Osteoblast (primary cell): ENCODE results near the gene TMEM184A. TPM values are rescaled to one million over a fixed set of nuclear protein-coding genes. Genes with fewer than 3 reads are reported as not detected.
A peak's percentile ranks its signal among the peaks of the same experiment; 100 is the strongest.

Source experiments
- DNase-seq: peaks from one replicate; pipeline ENCODE4 v3.0.0; 2011; ENCODE audit warnings: low spot score, mixed read lengths; ENCODE audit not compliant: insufficient read length; ENCODE audit errors: missing footprints
- H2AFZ ChIP-seq: 2 replicates; pipeline ENCODE4 v1.6.0; 2011; ENCODE audit warnings: mild to moderate bottlenecking, low read length
- H3K27ac ChIP-seq: 2 replicates; pipeline ENCODE4 v1.5.1; 2011; ENCODE audit warnings: mild to moderate bottlenecking, low read depth, low read length, moderate library complexity
- H3K27me3 ChIP-seq: 2 replicates; pipeline ENCODE4 v1.6.0; 2012; ENCODE audit warnings: mild to moderate bottlenecking, control low read depth, inconsistent platforms, low read length, moderate library complexity; ENCODE audit not compliant: insufficient read depth
- H3K36me3 ChIP-seq: 2 replicates; pipeline ENCODE4 v1.5.1; 2011; ENCODE audit warnings: mild to moderate bottlenecking, low read length, control low read depth, moderate library complexity; ENCODE audit not compliant: insufficient read depth
- H3K4me1 ChIP-seq: 2 replicates; pipeline ENCODE4 v1.5.1; 2011; ENCODE audit warnings: mild to moderate bottlenecking, low read length, control low read depth, moderate library complexity; ENCODE audit not compliant: insufficient read depth
- H3K4me2 ChIP-seq: 2 replicates; pipeline ENCODE4 v1.6.0; 2011; ENCODE audit warnings: mild to moderate bottlenecking, low read length; ENCODE audit not compliant: insufficient read depth
- H3K4me3 ChIP-seq: fragments of 200-600 bp; sonication (generic); 3 replicates; pipeline ENCODE4 v1.5.1; 2012; ENCODE audit warnings: mild to moderate bottlenecking, low read length, inconsistent platforms; ENCODE audit not compliant: insufficient read depth
- H3K79me2 ChIP-seq: 2 replicates; pipeline ENCODE4 v1.6.0; 2012; ENCODE audit warnings: mild to moderate bottlenecking, low read length, control low read depth, inconsistent platforms; ENCODE audit not compliant: insufficient read depth
- H3K9me3 ChIP-seq: 2 replicates; pipeline ENCODE4 v1.5.1; 2011; ENCODE audit warnings: low read depth, low read length, control low read depth
- H4K20me1 ChIP-seq: 2 replicates; pipeline ENCODE4 v1.6.0; 2012; ENCODE audit warnings: mild to moderate bottlenecking, low read length, control low read depth; ENCODE audit not compliant: insufficient read depth
- total RNA-seq: library from RNA; depleted of rRNA; stranded (reverse); fragments of >200 nt; gene quantifications from 2 replicates; pipeline ENCODE4 v1.2.3, GENCODE V29; 2012
- TF ChIP-seq, protein P1 (sequence below): IDR thresholded peaks from 2 replicates; pipeline ENCODE4 v1.5.1; 2011; ENCODE audit warnings: mild to moderate bottlenecking, low read depth, low read length, moderate library complexity; ENCODE audit errors: extremely low read depth

The TMEM184A gene
- total RNA-seq: under 0.01 TPM in 2 replicates

DNA sequence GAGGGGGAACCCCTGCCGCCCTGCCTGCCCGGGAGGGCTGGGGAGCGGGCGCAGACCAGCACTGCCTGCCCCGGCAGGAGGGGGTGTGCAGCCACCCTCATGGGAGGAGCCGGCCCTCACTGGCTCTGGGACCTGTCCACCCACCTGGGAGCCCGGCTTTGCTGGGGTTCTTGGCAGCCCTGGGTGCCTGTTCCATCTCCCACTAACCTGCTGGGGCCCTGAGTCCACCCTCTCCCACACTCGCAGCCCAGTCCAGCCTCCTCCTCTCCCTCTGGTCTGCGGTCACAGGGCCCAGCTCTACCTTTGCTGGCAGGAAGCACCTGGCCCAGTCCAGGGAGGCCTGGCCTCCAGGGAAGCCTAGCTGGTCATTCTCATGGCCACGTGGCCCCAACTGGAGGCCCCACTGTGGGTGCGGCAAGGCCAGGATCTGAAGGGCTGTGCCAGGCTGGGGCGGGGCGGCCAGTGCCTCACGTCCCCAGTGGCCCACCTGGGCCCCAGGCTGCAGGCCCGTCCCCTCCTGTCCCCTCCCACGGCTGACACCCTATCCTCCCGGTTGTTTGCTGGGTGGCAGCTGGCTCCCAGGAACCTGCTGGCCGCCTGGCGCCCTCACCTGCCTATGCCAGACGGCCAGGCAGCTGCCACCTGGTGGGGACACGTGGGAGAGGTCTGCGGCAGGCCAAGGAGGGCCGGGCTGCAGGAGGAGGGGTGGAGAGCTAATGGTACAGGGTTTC is at the start of gene TMEM184A:
Gene TMEM184A (minus strand): TSS at position 393 of the 731 bp plus-strand sequence. CDS start 721 bp downstream, outside the sequence.
- H3K36me3 ChIP-seq: no peaks in the 10 kb centered on the region
- H3K27ac ChIP-seq: no peak within 1 kb of the TSS
- TF ChIP-seq, protein P1, sequence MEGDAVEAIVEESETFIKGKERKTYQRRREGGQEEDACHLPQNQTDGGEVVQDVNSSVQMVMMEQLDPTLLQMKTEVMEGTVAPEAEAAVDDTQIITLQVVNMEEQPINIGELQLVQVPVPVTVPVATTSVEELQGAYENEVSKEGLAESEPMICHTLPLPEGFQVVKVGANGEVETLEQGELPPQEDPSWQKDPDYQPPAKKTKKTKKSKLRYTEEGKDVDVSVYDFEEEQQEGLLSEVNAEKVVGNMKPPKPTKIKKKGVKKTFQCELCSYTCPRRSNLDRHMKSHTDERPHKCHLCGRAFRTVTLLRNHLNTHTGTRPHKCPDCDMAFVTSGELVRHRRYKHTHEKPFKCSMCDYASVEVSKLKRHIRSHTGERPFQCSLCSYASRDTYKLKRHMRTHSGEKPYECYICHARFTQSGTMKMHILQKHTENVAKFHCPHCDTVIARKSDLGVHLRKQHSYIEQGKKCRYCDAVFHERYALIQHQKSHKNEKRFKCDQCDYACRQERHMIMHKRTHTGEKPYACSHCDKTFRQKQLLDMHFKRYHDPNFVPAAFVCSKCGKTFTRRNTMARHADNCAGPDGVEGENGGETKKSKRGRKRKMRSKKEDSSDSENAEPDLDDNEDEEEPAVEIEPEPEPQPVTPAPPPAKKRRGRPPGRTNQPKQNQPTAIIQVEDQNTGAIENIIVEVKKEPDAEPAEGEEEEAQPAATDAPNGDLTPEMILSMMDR: no peak

DNA sequence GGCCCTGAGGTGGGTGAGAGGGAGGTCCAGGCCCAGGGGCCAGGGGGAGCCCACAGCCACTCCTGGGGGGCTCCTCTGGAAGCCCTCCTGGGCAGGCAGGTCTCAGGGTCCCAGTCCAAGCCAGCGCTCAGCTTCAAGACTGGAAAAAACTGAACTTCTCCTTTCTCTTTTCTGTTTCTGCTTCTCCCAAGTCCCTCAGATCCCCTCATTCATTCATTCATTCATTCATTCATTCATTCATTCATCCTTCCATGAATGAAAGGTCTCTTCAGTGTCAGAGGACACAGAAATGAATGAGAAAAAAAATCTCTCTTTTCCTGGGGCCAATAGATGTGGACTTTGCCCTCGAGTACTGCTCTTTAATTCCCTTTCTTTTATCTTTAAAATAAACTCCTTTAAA is 48.4 kb upstream of the TMEM184A start:
- Histone ChIP-seq H3K27me3 (peaks cover 43% of the 10 kb centered on the region), H4K20me1 (no peaks in the 10 kb centered on the region), H3K36me3 (no peaks in the 10 kb centered on the region), H2AFZ (no peak overlapping the region), H3K4me3 (no peak overlapping the region), H3K27ac (no peak overlapping the region), H3K4me2 (no peak overlapping the region), H3K79me2 (no peaks in the 10 kb centered on the region), H3K4me1 (no peaks in the 10 kb centered on the region), H3K9me3 (no peaks in the 10 kb centered on the region)
- DNase-seq: no peak
- TF ChIP-seq, protein P1: no peak

More for the DNA sequence above, at the start of gene TMEM184A:
- H4K20me1 ChIP-seq: no peaks in the 10 kb centered on the region
- H3K27me3 ChIP-seq: no peaks in the 10 kb centered on the region
- no peaks in the 10 kb centered on the region for H3K9me3 ChIP-seq
- peak; percentile 91 for DNase-seq
- peak within 1 kb of the TSS; percentile 49 for H3K4me3 ChIP-seq
- peak within 1 kb of the TSS; percentile 76 for H2AFZ ChIP-seq
- H3K4me2 ChIP-seq: peak within 1 kb of the TSS; percentile 74
- H3K4me1 ChIP-seq: peaks cover 13% of the 10 kb centered on the region
- H3K79me2 ChIP-seq: no peaks in the 10 kb centered on the region

DNA sequence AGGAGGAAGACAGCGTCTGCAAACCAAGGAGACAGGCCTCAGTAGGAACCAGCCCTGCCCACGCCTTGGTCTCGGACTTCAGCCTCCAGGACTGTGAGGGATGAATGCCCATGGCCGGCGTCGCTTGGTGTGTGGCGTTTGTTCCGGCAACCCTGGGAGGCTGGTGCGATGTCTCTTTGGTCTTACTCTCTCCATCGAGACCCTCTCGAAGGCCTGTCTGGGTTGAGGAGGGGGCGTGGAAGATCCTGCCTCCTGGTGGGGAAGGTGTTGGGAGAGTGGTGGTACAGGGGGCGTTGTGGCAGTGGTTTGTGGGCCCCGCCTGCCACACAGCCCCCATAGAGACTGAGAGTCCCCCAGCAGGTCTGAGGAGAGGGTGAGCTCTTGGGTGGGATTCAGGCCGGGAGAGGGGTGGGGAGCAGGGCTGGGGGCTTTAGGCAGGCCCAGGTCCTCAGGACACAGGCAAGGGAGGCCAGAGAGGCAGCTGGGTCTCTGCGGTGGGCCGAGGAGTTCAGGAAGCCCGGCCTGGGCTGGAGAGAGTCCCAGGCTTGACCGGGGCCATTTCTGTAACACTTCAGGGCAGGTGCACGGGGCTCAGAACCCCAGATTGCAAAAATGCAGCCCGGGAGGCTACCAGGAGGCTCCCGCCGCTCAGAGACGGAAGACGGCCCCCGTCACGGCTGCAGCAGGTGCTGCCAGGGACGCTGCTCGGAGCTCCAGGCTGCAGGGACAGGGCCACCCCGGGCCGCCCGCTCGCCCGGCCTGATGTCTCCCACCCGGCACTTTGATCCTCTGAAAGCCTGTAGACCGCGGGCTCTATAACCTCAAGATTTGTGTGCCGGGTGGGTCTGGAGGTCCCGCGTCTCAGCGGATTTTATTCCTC is 47.6 kb upstream of the TMEM184A start:
- Histone ChIP-seq H4K20me1 (no peaks in the 10 kb centered on the region), H3K4me2 (no peak overlapping the region), H3K4me1 (no peaks in the 10 kb centered on the region), H3K27me3 (peaks cover 43% of the 10 kb centered on the region), H3K79me2 (no peaks in the 10 kb centered on the region), H3K36me3 (no peaks in the 10 kb centered on the region), H3K9me3 (no peaks in the 10 kb centered on the region), H3K4me3 (no peak overlapping the region), H3K27ac (no peak overlapping the region), H2AFZ (no peak overlapping the region)
- peak; percentile 51 for DNase-seq
- TF ChIP-seq, protein P1: no peak

DNA sequence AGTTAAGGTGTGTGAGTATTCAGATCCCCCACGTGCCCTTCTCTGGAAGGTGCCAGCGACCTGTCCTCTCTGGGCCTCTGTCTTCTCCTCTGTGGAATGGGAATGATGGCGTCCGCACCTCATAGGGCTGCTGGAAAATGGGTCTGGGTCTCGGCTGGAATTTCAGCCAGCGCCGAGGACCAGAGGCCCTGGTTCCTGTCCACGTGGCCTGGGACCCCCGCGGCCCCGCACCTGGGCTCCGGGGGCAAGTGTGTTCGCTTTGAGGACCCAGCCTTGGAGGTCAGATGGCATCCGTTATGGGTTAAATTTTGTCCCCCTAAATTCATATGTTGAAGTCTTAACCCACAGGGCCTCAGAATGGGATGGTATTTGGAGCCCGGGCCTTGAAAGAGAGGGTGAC is 46.4 kb upstream of the TMEM184A start:
- DNase-seq: no peak
- H3K4me3 ChIP-seq: no peak overlapping the region
- no peaks in the 10 kb centered on the region for H3K79me2 ChIP-seq
- H4K20me1 ChIP-seq: no peaks in the 10 kb centered on the region
- H3K27me3 ChIP-seq: peaks cover 42% of the 10 kb centered on the region
- no peaks in the 10 kb centered on the region for H3K4me1 ChIP-seq
- H3K4me2 ChIP-seq: no peak overlapping the region
- H3K27ac ChIP-seq: no peak overlapping the region
- H2AFZ ChIP-seq: no peak overlapping the region
- H3K9me3 ChIP-seq: no peaks in the 10 kb centered on the region
- H3K36me3 ChIP-seq: no peaks in the 10 kb centered on the region
- TF ChIP-seq, protein P1: no peak
